ENCODE results near the gene POLH.

The POLH gene

GRCh38 chr6:43606019-43606418 is 30.0 kb downstream of the POLH start:
- DNase-seq (ENCODE audit: low spot score) = no peak

DNA sequence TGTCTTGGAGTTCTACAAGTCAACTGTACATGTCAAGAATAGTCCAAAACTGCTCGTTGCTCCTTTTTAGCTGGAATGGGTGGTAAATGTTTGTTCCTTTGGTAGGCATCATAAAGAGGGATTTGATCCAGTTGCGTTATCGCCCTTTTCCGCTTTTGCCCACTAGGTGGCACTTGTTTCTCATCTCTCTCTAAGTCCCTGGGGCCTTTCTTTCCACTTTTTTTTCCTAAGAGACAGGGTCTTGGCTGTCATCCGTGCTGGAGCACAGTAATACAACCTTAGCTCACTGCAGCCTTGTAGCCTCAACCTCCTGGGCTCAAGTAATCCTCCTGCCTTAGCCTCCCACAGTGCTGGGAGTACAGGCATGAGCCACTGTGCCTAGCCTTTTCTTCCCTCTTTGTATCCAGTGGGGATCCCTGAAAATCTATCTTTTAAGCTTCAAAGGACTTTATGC is 32.4 kb downstream of the POLH start:
- DNase-seq (ENCODE audit: low spot score) = peak; percentile 70

- DNase-seq (ENCODE audit: low spot score) = no peak
These were observed 32.8 kb downstream of the POLH start for GRCh38 chr6:43608807-43609206.

DNA sequence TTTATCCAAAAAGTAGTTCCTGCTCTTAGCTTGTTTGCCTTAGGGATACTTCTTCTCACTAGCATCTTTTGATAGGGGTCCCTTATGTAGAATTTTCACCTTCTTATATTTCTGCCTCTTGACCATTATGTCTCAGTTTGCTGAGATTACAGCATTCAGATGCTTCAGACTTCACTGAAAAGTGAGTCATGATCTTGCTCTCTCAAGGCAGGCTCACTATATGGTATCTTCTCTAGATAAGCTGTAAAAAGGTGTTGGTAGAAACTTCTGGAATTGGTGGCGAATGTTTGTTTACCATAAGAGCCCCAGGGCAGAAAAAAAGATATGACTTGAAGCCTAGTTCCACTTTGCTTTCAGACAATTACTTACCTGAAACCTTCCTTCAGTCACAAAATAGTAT is 33.4 kb downstream of the POLH start:
- no peak for DNase-seq (ENCODE audit: low spot score)

- DNase-seq (ENCODE audit: low spot score) = no peak
These were observed 34.4 kb downstream of the POLH start for GRCh38 chr6:43610431-43610830.

DNA sequence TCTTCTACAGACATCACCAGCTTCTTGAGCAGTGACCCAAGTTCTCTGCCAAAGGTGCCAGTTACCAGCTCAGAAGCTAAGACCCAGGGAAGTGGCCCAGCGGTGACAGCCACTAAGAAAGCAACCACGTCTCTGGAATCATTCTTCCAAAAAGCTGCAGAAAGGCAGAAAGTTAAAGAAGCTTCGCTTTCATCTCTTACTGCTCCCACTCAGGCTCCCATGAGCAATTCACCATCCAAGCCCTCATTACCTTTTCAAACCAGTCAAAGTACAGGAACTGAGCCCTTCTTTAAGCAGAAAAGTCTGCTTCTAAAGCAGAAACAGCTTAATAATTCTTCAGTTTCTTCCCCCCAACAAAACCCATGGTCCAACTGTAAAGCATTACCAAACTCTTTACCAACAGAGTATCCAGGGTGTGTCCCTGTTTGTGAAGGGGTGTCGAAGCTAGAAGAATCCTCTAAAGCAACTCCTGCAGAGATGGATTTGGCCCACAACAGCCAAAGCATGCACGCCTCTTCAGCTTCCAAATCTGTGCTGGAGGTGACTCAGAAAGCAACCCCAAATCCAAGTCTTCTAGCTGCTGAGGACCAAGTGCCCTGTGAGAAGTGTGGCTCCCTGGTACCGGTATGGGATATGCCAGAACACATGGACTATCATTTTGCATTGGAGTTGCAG is 37.9 kb downstream of the POLH start:
- DNase-seq (ENCODE audit: low spot score) = peak; percentile 17

GRCh38 chr6:43614396-43614730 is 38.4 kb downstream of the POLH start:
- no peak for DNase-seq (ENCODE audit: low spot score)

GRCh38 chr6:43616725-43617472 is 40.9 kb downstream of the POLH start:
- DNase-seq (ENCODE audit: low spot score) = no peak

DNA sequence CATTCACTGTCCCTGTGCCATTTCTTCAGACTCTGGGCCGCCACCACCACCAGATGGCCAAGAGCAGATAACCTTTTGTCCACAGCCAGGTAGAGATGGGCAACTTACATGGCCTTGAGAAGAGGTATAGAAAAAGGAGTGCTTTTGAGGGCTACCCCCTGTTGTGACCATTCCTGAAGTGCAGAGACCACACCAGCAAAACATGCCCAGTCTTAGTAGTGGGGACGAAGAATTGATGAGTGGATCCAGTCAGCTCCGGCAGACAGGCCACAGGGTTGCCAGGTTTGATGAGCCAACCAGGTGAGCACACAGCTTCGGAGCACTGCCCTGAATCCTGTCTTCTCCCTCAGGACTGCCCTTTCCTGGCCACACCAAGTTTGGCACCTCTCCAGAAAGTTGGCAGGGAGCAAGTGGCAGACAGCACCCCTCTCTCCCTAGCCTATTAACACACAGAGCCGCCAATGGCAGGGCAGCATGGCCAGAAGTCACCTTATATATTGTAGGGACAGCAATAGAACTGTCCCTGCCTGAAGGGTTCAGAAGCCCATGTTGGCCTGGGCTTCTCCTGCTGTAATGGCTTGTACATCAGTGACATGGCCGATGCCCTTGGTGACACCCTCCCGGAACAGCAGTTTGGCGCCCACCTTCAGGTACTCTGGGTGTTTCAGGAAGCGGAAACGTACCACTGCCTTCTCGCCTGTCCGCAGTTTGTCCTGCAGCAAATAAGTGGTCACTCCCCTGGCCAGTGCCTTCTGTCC is 45.3 kb downstream of the POLH start:
- DNase-seq (ENCODE audit: low spot score) = no peak

DNA sequence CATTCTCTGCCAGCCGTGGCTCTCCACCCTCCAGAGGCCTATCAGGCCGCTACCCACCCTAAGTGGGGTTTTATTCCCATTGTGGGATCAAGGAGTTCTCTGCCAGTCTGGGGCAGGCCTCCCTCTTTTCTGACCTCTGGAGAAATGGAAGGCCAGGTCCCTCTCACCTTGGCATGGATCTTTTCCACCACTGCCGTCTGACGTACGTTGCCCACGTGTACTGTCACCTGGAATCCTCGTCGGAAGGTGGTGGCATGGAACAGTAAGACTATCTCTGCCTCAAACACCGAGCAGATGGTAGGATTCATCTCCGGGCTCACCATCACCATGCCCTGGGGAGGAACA is 45.8 kb downstream of the POLH start:
- DNase-seq (ENCODE audit: low spot score) = no peak

DNA sequence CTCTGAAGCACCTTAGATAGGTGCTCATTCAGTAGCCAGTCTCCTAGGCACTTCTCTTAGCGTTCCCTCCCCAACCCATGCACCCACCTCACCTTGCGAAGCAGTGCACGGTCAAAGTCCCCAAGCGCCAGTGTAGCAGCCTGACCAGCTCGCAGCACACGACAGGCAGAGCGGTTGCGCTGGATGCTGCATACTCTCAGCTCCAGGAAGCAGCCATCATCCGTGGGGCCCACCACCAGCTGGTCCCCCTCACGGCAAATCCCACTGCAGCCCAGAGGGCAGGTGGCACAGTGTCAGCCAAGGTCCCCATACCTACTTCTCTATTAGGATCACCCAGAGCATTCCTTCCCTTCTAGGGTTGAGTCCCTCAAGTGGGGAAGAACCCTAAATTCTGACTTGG is 46.6 kb downstream of the POLH start:
- DNase-seq (ENCODE audit: low spot score) = no peak

DNA sequence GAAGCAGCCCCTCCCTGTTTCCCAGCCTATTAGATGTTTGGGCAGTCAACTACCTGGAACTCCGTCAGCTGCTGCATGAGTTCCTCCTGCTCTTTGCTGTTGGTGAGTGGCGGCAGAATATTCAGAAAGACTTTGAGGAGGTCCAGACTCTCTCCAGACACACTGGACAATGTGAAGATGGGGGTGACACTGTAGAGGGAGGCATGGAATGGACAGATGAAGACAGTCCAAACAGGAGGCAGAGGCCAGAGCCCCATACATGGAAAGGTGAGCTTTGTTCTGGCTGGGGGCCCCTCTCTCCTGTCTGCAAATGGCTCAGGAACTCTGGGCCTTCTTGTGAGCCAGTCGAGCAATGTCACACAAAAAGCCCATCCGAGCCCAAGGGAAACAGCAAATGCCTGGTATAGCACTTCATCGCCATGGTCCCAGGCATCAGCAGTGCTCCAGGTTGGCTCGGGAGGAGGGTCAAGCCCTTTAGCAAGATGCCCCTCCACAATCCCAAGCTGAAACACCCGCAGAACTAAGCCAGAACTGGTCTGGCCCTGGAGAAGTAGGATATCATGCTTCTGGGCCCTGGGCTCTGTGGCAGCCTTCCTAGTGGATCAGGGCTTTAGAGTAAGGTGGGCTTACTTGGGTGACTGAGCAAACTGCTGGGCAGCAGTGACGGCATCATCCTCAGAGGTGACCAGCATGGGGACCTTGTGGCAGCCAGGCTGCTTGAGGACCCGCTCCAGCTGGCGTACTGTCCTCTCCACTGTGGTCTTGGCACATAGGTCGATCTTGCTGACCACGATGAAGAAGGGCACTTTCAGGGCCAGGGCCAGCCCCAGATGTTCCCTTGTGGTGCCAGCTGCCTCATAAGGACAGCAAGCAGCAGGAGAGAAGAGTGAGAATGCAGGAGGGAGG is 48.1 kb downstream of the POLH start:
- DNase-seq (ENCODE audit: low spot score) = no peak

GRCh38 chr6:43624786-43625288 is 48.9 kb downstream of the POLH start:
- no peak for DNase-seq (ENCODE audit: low spot score)

DNA sequence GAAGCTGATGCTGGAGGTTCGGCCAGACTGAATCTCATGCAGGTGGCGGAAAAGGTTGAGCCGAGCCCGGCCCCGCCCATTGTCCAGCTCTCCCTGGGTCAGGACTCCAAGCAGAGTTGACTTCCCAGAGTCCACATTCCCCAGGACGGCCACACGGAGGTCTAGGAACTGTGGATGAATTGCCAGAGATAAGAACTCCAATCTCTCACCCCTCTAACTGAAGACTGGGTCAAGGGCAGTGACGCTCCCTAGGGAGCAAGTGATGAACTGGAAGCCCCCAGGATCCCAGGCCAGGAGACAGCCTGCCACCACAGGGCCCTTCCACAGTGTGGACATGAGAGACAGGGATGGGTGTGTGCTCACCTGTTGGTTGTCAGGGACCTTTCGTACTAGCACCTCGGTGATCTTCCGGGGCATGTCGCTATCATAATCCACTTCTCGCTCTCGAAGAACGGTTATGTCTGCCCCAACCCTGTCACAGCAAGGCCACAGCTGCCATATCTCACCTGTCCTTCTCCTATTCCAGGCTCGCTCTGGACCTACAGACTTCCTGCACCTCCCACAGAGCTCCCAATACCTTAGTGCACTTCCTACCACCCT is 49.5 kb downstream of the POLH start:
- DNase-seq (ENCODE audit: low spot score) = no peak

GRCh38 chr6:43627008-43627825 is 51.2 kb downstream of the POLH start:
- peak; percentile 90 for DNase-seq (ENCODE audit: low spot score)

DNA sequence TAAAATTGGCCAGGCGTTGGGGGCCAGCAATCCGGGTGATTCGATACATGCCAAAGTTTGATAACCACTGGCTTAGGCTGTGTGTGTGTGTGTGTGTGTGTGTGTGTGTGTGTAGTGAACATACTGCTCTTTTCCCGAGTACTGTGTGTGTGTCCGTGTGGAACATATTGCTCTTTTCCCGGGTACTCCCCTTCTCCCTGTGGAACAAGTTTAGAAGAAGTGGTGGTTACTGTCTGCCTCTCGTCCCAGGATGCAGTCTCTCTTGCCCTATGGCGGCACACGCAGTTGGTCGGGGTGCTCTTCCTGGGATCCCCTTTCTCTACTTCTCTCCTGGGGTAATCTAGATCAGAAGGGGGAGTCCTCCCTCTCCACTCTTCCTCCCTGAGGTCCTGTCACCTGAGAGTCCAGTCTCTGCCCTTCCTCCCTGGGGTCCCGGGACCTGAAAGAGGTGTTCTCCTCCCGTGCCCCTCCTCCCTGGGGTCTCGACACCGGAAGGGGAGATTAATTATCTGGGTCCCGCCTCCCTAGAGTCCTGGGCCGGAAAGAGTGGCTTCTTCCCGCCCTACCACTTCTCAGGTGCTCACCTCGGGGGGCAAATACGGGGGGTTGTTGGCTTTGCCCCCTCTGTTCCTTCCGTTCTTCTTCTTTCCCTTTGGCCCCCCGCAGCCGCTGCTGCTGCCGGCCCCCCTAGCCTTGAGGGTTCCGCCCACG is 52.6 kb downstream of the POLH start:
- DNase-seq (ENCODE audit: low spot score) = peak; percentile 45

DNA sequence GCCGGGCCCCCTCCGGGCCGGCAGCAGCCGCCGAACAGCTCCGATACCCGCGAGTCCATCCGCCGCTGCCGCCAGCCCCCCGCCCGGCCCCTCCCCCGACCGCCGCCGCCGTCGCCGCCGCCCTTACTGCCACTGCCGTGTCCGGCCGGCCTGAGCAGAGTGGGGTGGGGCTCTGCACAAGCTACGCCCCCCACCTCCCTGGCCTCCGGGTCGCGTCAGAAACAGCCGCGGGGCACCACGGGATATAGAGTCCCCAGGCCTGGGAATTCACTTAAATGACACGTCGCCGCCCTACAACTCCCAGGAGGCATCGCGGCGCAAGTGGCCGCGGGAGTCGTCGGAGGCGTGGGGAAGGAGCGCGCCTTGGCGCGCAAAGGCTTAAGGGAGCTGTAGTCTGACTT is 53.1 kb downstream of the POLH start, which contains the start of gene GTPBP2:
Gene GTPBP2, minus strand, starts transcription at position 161 of the 401 bp plus-strand sequence. Its CDS starts 102 bp downstream, at position 59.
- DNase-seq (ENCODE audit: low spot score) = peak; percentile 96

GRCh38 chr6:43629505-43630300 is 53.7 kb downstream of the POLH start:
- peak; percentile 98 for DNase-seq (ENCODE audit: low spot score)

All from AG20443 (cell line).